GM19455 (cell line): ENCODE data around the gene PYHIN1.

Experiments
- ATAC-seq: cut with Tn5 transposase; IDR thresholded peaks from one replicate; pipeline ENCODE4 v1.9.1; 2021; ENCODE audit not compliant: unreplicated experiment

PYHIN1 gene

DNA sequence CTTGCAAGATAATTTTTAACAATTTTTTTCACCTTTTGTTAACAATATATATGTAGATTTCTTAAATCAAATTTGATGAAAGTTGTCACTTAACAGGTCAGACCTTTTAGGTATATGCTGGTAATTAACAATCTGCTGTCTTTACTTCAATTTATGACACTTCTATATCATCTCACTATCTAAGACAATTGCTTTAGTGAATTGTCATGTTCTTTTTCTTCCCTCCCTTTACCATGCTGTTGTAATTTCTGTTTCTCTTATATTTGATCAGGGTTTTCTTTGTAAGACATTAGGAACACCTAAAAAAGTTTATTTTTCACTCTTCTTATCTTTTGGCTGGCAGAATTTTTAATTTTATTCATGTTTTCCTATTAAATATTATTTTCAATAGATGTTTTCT is 80.4 kb downstream of the PYHIN1 start:
- ATAC-seq = no peak

DNA sequence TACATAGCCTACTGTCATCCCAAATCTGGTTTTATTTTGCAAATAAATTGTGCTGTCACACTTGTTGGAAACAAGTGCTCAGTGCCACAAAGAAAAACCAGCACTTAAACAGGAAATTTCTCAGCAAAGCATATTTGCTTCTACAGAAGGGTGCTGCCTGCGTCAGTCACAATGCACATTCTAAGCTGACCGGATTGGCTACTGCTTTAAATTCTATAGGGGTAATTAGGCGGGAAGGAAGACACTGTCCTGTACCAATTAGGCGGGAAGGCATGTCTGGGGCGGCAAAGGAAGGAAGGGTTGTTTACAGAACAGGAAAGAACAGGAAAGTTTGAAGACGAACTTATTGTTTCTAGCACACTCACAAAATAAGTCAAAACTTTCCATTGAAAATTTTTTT is 81.1 kb downstream of the PYHIN1 start:
- peak; percentile 29 for ATAC-seq

DNA sequence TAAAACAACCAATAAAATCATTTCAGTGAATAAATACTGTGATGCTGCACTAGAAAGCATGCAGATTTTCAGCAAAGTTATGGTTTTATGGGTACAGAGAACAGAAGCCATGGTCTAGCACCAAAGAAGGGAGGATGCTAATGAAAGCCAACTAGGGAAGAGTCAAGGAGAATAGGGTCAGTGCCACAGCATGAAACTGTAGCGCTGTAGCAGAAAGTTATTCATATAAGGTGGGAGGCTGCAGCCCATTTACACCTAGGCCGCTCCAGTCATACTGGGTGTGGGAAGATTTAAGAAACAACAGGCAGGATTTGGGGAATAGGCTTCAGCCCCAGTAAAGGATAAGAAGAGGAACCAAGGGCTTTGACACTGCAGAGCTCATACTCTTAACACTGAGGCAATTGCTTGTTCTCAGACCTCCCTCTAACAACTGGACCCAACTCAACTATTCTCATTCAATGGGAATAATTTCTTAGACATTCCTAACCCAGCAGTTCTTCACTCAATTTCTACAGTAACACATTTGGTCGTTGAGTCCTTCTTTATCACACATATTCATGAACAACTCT is 82.7 kb downstream of the PYHIN1 start:
- ATAC-seq = no peak

DNA sequence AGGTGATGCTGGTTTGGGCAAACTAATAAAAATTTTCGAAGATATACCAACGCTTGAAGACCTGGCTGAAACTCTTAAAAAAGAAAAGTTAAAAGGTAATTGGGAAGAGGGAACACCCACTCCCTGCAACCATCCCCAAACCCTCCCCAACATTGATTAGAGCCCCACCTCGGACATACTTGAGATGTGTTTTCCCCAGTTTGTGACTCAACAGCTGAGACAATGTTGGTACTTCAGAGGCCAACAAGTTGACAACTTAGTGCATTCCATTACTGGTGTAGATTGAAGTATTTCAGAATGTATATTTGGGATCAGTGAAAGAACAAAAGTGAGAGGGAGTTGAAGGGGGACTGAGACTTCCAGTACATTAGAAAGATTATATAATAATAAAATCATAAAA is 83.5 kb downstream of the PYHIN1 start:
- no peak for ATAC-seq

DNA sequence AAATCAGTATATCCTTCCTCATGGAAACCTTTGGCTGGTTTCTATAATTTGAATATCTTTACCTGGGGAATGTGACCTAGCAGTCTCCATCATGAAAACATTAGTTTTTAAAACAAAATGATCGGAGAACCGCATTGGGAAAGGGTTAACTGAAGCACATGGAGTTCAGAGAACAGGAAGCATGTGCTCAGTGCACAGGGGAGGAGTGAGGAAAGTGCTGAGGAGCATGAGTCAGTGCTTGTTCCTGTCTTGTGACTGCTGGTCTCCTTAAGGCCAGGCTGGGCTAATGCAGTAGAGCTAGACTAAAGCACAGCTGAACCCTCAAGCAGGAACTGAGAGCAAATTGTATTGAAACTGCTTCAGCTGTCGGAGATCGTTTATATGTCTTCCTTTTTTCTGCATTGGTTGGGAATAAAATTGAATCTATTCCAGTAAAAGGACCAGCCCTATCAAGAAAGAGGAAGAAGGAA is 84.1 kb downstream of the PYHIN1 start:
- ATAC-seq = peak; percentile 95

DNA sequence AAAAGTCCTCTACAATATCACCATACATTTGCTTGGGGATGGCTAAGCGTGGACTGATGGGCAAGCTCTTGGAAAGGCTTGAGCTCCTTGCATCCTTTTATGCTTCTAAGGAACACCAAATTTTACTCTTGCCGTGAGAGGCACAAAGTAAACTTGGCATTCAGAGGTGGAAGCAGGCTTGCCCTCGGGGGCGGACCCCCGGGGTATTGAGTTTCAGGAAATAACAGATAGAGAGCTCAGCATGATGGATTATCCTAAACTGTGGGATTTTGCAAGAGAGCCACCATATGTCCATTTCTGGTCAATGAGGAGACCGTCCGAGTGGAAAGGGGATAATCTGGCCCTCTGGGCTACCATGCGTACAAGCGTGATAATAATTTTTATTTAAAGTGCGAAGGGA is 92.4 kb downstream of the PYHIN1 start:
- ATAC-seq = no peak

DNA sequence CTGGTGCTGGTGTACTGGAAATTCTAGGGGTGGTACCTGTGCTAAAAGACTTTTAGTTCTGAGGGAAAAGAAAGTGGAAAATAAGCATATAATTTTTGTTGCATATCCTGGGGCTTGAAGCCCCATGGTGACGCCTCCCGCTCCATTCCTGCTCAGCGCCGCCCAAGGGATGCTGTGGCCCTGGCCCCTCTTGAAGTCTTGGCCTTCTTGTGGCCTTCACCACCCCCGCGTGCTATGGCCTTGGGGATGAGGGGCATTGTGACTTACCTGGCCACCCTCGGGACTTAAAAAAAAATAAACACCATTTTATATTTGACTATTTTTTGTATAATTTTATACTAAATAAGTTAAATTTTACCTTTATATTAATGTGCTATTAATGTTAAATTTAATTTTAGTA is 93.7 kb downstream of the PYHIN1 start:
- no peak for ATAC-seq
